Stomach (tissue), 9 donors: ENCODE data around the gene BCL2L15. TPM values are rescaled to one million over a fixed set of nuclear protein-coding genes. Genes with fewer than 3 reads are reported as not detected.
A peak's percentile ranks its signal among the peaks of the same experiment; 100 is the strongest.

Source experiments
- DNase-seq, 2 donors: peaks; one replicate each; pipeline versions ENCODE4 v3.0.0 to v3.0.0-alpha.2; 2013 to 2019
- H3K27ac ChIP-seq, 5 donors: fragments of 200-600 bp in 4 of 5; sonication (generic) in 4 of 5; one replicate each; pipeline ENCODE4 v1.5.1; 2013 to 2019; ENCODE audit warnings: mild to moderate bottlenecking in 1 of 5, moderate library complexity in 1 of 5
- H3K27me3 ChIP-seq, 3 donors: fragments of 200-600 bp; sonication (generic); one replicate each; pipeline ENCODE4 v1.5.1; 2017 to 2019; ENCODE audit warnings: mixed run types in 1 of 3
- H3K36me3 ChIP-seq, 4 donors: fragments of 200-600 bp; sonication (generic); 1 replicate in 3 of 4; 2 replicates in 1 of 4; pipeline ENCODE4 v1.5.1; 2016 to 2019
- H3K4me1 ChIP-seq, 4 donors: fragments of 200-600 bp; sonication (generic); one replicate each; pipeline ENCODE4 v1.5.1; 2016 to 2019
- H3K4me3 ChIP-seq, 4 donors: fragments of 200-600 bp; sonication (generic) in 3 of 4; one replicate each; pipeline ENCODE4 v1.5.1; 2016 to 2019; ENCODE audit warnings: mild to moderate bottlenecking in 1 of 4
- H3K9me3 ChIP-seq, 4 donors: fragments of 200-600 bp; sonication (generic); one replicate each; pipeline ENCODE4 v1.5.1; 2016 to 2019
- CTCF ChIP-seq, 7 experiments: fragments of 450-650 bp in 4 of 7; fragments of 200-600 bp in 3 of 7; sonication (generic) in 3 of 7; IDR thresholded peaks; one replicate each; pipeline ENCODE4 v1.5.1; 2016 to 2019; ENCODE audit warnings: antibody characterized with exemption in 7 of 7, control low read depth in 2 of 7, mild to moderate bottlenecking in 1 of 7
- EP300 ChIP-seq: sonication (generic); formaldehyde crosslinking; IDR thresholded peaks from one replicate; pipeline ENCODE4 v1.6.1; 2017; ENCODE audit warnings: antibody characterized with exemption
- POLR2A ChIP-seq, 4 donors: fragments of 450-650 bp; IDR thresholded peaks; one replicate each; pipeline ENCODE4 v1.6.1; 2016; ENCODE audit warnings: antibody characterized with exemption in 4 of 4, control low read depth in 2 of 4, mild to moderate bottlenecking in 1 of 4, moderate library complexity in 1 of 4
- POLR2AphosphoS5 ChIP-seq, 3 donors: sonication (generic); formaldehyde crosslinking; IDR thresholded peaks; one replicate each; pipeline ENCODE4 v1.6.1; 2016; ENCODE audit warnings: antibody characterized with exemption in 3 of 3
- WGBS, 5 donors: extraction: QIAGEN DNeasy Blood & Tissue Kit in 3 of 5; methylation state at CpG; one replicate each; pipeline versions ENCODE4 v1.1.5 to v1.1.7; 2013 to 2018; 5-methylcytosine and 5-hydroxymethylcytosine counted together
- intact Hi-C: fragments of 100-400 bp; cut with DNase I; formaldehyde crosslinking; loops from one replicate; pipeline ENCODE4 v1.15.1; 2023; ENCODE audit warnings: low total_unique reads
- polyA plus RNA-seq, 3 donors: library from polyadenylated mRNA; stranded (reverse); fragments of 200-250 nt; gene quantifications; one replicate each; pipeline ENCODE4 v1.2.3, GENCODE V29; 2013
- total RNA-seq, 5 donors: library from RNA; depleted of rRNA; stranded (reverse); fragments of >200 nt; gene quantifications; one replicate each; pipeline versions ENCODE4 v1.1.0 to v1.2.3, GENCODE V29; 2014 to 2016
- donor health status: healthy with polysubstance abuse.
- donor health status: Bipolar disorder and iron deficiency.
- donor health status: healthy.

Gene BCL2L15
- total and polyA plus RNA-seq, 8 donors, result 11.3 to 425 (median 35.6) TPM

GRCh38 chr1:113899111-113899510 lies 11.7 kb upstream of the BCL2L15 start:
- intact Hi-C loops, result no loop called here

GRCh38 chr1:113898241-113898814 lies 10.9 kb upstream of the BCL2L15 start:
- WGBS, 5 donors, result 92 to 97% (median 96%) methylated on average over 1 of the region's 1 CpG
- TF ChIP-seq EP300 (no peak), CTCF (IDR thresholded peaks at IDR 0.05) (no peak), POLR2A (IDR thresholded peaks at IDR 0.05) (no peak), POLR2AphosphoS5 (IDR thresholded peaks at IDR 0.05) (no peak)
- H3K9me3 ChIP-seq, result no peaks in the 10 kb centered on the region
- intact Hi-C loops, result no loop called here
- no peak overlapping the region for H3K4me3 ChIP-seq
- no peak for DNase-seq
- H3K27me3 ChIP-seq, result no peaks in the 10 kb centered on the region
- peaks cover 6 to 41% (median 12%) of the 10 kb centered on the region in 4 donors for H3K4me1 ChIP-seq
- H3K27ac ChIP-seq, result no peak overlapping the region
- H3K36me3 ChIP-seq, result peaks cover 41 to 87% (median 83%) of the 10 kb centered on the region in 4 donors

More at GRCh38 chr1:113899111-113899510, 11.7 kb upstream of the BCL2L15 start:
- H3K9me3 ChIP-seq, result no peaks in the 10 kb centered on the region
- H3K4me1 ChIP-seq, result peaks cover 8 to 49% (median 19%) of the 10 kb centered on the region in 4 donors
- H3K4me3 ChIP-seq, result no peak overlapping the region
- peak overlapping the region in 1 of 5 donors; percentile 23 for H3K27ac ChIP-seq
- DNase-seq, result no peak
- H3K36me3 ChIP-seq, result peaks cover 41 to 84% (median 82%) of the 10 kb centered on the region in 4 donors
- TF ChIP-seq POLR2A (IDR thresholded peaks at IDR 0.05) (no peak), CTCF (IDR thresholded peaks at IDR 0.05) (no peak), EP300 (no peak), POLR2AphosphoS5 (IDR thresholded peaks at IDR 0.05) (no peak)
- no peaks in the 10 kb centered on the region for H3K27me3 ChIP-seq

- Histone ChIP-seq H3K27me3 (no peaks in the 10 kb centered on the region), H3K4me3 (no peak overlapping the region), H3K4me1 (peaks cover 0 to 18% (median 0%) of the 10 kb centered on the region in 4 donors), H3K36me3 (peaks cover 41 to 72% (median 69%) of the 10 kb centered on the region in 4 donors), H3K9me3 (no peaks in the 10 kb centered on the region), H3K27ac (no peak overlapping the region)
- 89 to 96% (median 93%) methylated on average over 8 of the region's 8 CpGs for WGBS, 5 donors
- intact Hi-C loops, result no loop called here
- TF ChIP-seq POLR2AphosphoS5 (IDR thresholded peaks at IDR 0.05), result no peak
- TF ChIP-seq CTCF (IDR thresholded peaks at IDR 0.05), result no peak
- no peak for TF ChIP-seq EP300
- TF ChIP-seq POLR2A (IDR thresholded peaks at IDR 0.05), result no peak
- DNase-seq, result no peak
Measured at GRCh38 chr1:113895961-113896360, 8.6 kb upstream of the BCL2L15 start.

GRCh38 chr1:113895098-113895497 lies 7.7 kb upstream of the BCL2L15 start:
- peaks cover 34 to 63% (median 60%) of the 10 kb centered on the region in 4 donors for H3K36me3 ChIP-seq
- H3K9me3 ChIP-seq, result no peaks in the 10 kb centered on the region
- intact Hi-C loops, result no loop called here
- no peak overlapping the region for H3K27ac ChIP-seq
- no peak for TF ChIP-seq CTCF (IDR thresholded peaks at IDR 0.05)
- TF ChIP-seq POLR2AphosphoS5 (IDR thresholded peaks at IDR 0.05), result no peak
- no peak for TF ChIP-seq EP300
- no peak for DNase-seq
- WGBS, 5 donors, result 85 to 96% (median 93%) methylated on average over 6 of the region's 6 CpGs
- peaks cover 0 to 18% (median 0%) of the 10 kb centered on the region in 4 donors for H3K4me1 ChIP-seq
- no peak overlapping the region for H3K4me3 ChIP-seq
- H3K27me3 ChIP-seq, result no peaks in the 10 kb centered on the region
